Right renal cortex interstitium (tissue), 3 donors: ENCODE measurements around the gene DTX1. TPM values are rescaled to one million over a fixed set of nuclear protein-coding genes. Genes with fewer than 3 reads are reported as not detected.

Source experiments
- DNase-seq, 3 donors: peaks; one replicate each; pipeline ENCODE4 v3.0.0-alpha.2; 2013; ENCODE audit warnings: low read depth in 3 of 3, low spot score in 2 of 3
- polyA plus RNA-seq, 3 donors: library from polyadenylated mRNA; unstranded; fragments of 120-200 nt; gene quantifications; one replicate each; pipeline ENCODE4 v1.2.1, GENCODE V29; 2013; ENCODE audit not compliant: insufficient read length in 3 of 3

Gene DTX1
- polyA plus RNA-seq: 10 to 100 TPM; 10.3 to 11.0 (median 10.3) TPM

- no peak for DNase-seq
Observed at GRCh38 chr12:113056631-113057488, at the start of gene DTX1. Gene DTX1, plus strand, starts transcription at chr12:113056730. Its CDS starts 1,463 bp downstream, at chr12:113058193.

DNA sequence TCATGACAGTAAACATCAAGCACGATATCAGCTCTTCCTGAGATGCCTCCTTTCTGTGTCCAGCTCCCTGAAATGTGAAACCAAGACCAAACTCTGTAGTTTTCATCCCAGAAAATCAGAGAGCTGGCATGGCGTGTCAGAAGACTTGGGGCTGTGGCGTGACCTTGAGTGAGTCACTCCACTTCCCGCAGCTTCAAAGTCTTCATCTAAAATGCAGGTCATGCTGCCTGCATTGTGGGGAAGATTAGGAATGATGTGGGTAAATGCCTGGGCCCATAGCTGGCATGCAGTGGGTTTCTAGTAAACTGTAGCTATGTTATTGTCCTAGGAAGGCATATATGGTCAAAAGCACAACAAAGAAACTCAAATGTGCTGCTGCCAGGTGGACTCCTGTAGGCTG, 49.4 kb upstream of the DTX1 start:
- DNase-seq: no peak

GRCh38 chr12:113010701-113011100, 45.8 kb upstream of the DTX1 start:
- no peak for DNase-seq

DNA sequence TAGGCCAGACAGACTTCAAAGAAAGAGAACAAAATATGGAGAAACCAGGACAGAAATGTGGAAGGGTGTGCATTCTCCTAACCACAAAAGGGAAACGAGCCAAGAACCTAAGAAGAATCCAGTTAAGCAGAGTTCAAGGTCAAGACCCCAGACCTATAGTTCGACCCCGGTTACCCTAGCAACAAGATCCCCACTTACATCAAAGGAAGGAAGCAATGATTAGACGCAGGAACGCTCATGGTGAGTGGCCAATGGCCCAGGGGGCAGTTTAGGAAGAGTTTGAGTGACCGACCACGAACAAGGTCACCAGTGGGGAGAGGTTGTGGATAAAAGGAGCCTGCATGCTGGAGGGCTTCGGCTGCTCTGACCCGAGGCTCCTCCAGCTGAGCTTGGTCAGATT, 42.0 kb upstream of the DTX1 start:
- DNase-seq: no peak

DNA sequence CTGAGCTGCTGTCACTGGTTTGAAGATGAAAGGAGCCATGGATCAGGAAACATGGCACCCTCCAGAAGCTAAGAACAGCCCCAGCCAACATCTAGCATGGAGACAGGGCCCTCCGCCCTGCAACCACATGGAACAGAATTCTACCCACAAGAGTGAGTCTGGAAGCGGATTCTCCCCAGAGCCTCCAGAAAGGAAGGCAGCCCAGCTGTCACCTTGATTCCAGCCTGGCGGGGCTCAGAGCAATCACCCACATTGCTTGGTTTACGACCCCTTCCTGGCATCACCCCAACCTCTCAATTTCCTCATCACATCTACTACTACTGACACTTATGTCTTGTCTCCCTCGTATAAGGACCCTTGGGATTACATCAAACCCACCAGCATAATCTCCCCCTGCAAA, 39.7 kb upstream of the DTX1 start:
- no peak for DNase-seq

- no peak for DNase-seq
Observed at GRCh38 chr12:113019025-113019424, 37.5 kb upstream of the DTX1 start.

GRCh38 chr12:113021500-113021899, 35.0 kb upstream of the DTX1 start:
- no peak for DNase-seq

- no peak for DNase-seq
Observed at GRCh38 chr12:113022563-113023297, 33.8 kb upstream of the DTX1 start.

GRCh38 chr12:113027726-113028125, 28.8 kb upstream of the DTX1 start:
- DNase-seq: no peak

DNA sequence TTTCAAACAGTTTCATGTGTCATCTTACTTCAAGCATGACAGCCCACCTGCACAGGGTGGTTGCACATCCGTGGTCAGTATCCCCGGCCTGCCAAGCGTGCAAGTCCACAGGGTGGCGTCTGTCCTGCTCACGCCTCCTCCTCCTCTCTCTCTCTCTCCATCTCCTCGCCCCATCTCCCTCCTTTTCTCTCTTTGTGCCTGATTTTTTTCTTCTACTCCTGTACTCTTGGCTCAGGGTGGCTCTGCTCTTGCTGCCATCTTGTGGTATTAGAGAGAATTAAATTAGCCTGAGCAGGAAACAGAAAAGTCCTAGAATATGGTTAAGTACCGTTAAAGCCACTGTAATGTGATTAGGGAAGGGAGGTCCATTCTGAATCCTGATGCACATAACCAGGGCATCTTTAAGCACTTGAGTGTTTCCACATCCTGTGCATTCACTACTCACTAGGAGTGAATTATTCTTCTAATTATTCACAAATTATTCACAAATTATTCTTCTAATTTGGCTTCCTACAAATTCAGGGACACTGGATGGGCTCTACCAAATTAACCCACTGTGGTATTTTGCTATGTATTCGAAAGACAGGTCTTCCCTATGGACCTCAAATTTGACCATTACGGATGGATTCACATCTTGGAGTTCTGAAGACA, 25.5 kb upstream of the DTX1 start:
- DNase-seq: peak in 2 of 3 donors; percentile 40

GRCh38 chr12:113039911-113040445, 16.6 kb upstream of the DTX1 start:
- DNase-seq: no peak

DNA sequence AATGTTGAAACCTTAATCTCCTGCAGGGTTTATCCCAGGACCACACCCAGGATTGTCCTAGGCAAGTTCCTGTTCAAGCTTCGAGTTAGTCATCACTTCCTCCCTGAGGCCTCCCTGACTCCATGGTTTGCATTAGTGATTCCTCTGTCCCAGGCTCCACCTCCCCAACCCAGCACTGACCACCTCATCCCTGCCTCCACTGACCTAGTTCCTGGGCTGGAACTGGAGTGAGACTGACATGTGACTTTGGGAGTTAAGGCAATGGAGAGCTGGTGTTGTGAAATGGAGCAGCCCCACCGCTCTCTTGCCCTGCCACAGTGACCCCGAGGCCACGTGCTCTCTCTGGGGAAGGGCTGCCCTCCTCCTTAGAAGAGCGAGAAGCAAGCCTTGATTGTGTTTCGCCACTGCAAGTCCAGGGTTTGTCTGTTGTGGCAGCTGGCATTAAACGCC, 15.8 kb upstream of the DTX1 start:
- DNase-seq: no peak

GRCh38 chr12:113041560-113041959, 15.0 kb upstream of the DTX1 start:
- DNase-seq: no peak

- DNase-seq: no peak
Observed at GRCh38 chr12:113043240-113043639, 13.3 kb upstream of the DTX1 start.

DNA sequence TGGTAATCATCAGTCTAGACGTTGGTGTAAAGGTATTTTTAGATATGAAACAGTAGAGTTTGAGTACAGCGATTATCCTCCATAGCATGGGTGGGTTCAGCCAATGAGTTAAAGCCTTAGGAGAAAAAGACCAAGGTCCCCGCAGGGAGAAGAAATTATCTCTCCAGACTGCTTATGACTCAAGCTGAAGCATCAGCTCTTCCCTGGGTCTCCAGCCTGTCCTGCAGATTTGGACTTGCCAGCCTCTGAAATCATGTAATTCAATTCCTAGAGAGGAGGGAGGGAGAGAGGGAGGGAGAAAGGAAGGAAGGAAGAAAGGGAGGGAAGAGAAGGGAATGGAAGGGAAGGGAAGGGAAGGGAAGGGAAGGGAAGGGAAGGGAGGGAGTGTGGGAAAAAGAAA, 12.0 kb upstream of the DTX1 start:
- no peak for DNase-seq

- DNase-seq: peak in 1 of 3 donors; percentile 51
Observed at GRCh38 chr12:113048716-113049127, 7.8 kb upstream of the DTX1 start.

DNA sequence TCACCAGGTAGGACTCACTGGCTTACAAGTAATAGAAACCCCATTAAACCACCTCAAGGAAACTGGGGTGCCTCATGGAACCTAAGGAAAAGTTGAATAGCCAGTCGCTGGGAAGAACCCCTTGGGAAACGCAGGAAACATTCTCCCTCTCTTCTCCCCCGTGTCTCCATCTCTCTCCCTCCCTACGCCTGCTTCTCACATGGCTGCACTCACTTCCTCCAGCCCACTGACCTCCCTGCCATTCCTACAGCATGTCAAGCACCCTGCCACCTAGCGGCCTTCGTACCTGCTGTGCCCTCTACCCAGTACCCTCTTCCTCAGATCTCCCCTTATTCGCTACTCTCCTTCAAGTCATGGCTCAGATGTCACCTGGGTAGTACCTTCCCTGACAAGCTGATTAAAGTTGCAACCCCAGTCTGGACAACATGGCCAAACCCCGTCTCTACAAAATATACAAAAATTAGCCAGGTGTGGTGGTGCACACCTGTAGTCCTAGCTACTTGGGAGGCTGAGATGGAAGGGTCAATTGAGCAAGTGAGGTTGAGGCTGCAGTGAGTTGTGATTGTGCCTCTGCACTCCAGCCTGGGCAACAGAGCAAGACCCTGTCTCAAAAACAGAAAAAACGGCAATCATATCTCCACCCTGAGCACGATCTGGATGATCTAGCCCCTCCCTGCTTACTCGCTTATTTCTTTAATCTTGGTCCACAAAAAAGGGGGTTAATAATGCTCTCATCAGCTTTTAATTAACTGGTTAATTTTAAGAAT, 6.4 kb upstream of the DTX1 start:
- DNase-seq: no peak

GRCh38 chr12:113050795-113051194, 5.7 kb upstream of the DTX1 start:
- no peak for DNase-seq

DNA sequence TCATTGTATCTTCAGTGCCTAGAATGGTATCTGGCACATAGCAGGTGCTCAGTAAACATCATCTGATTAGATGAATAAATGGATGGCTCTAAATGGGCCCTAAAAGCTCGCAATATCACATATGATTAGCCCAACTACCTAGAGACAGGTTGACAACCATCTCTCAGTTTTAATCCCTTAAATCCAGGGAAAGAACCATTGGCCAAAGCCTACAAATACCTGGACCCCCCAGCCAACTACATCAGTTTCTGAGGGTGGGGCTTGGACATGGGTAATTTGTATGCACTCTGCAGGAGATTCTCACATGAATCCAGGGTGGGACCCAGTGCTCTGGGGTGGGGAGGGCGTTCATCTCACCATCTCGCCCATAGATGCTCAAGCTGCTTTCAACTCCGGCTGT, 4.8 kb upstream of the DTX1 start:
- DNase-seq: no peak

GRCh38 chr12:113052326-113052725, 4.2 kb upstream of the DTX1 start:
- no peak for DNase-seq
